ENCODE data around the gene COL6A1. TPM values are rescaled to one million over a fixed set of nuclear protein-coding genes. Genes with fewer than 3 reads are reported as not detected.

Gene COL6A1
- polyA plus RNA-seq, 1 donor = 377 TPM

GRCh38 chr21:46048926-46049889 lies 67.6 kb downstream of the COL6A1 start:
- peak; percentile 99 for DNase-seq (ENCODE audit: low read depth)

DNA sequence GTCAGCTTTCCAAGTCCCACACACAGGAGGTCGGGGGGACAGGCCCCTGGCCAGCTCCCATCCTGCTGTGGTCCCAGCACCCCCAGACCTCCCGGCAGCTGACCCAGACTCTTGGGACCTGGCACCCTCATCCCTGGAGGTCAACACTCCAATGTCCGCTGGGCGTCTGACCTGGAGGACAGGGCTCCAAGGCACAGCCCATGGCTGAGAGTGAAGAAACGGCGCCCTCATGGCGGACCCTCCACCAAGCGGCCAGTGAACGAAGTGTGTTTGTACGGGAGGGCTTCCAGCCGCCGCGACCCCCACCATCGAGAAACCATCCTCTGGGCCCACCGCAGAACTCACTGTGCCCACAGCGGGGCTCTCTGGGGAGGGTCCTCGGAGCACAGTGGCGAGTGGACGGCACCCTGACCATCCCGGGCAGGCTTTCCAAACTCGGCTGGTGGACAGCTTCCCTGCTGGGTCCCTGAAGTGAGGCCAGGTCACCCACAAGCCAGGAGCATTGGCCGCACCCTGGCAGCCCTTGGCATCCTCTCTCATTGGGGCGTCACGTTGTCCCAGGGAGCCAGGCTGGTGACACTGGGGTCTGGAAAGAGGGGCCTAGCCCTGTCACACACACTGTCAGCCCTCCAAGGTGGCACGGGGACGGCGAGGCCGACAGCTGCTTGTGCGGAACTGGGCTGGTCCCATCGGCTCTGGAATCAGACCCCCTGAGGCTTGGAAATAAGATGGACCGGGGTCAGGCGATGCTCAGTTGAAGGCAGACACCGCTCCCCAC lies 68.5 kb downstream of the COL6A1 start:
- DNase-seq (ENCODE audit: low read depth) = no peak

DNA sequence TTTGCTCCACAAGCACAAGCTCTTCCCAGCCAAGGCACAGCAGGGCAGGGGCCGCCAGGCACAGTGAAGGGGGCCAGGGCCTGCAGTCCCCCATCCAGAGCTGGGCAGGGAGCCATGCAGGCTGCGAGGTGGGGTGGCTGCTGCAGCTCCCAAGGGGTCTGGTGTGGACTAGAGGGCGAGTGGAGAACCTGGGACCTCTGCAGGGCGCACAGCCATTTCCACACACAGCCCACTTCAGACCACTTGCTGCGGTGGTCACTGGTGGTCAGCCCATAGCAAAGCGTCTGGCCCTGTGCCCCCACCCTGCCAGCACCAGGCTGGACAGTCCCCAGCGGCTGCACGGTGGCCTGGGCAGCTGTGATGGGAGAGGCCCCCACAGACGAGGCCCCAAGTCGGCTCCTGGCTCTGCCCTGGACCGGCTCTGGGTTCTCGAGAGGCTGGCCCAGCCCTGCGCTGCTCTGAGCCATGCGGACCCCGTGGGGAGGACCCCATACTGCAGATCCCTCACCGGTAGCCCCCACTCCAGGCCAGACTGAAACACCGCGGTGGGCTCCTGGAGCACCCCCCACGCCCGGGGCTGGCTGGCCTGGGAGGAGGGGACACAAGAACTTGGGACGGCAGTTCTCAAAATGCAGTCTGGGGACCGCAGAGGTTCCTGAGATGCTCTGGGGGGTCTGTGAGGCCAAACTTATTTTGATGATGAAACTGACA lies 69.3 kb downstream of the COL6A1 start:
- DNase-seq (ENCODE audit: low read depth) = no peak

DNA sequence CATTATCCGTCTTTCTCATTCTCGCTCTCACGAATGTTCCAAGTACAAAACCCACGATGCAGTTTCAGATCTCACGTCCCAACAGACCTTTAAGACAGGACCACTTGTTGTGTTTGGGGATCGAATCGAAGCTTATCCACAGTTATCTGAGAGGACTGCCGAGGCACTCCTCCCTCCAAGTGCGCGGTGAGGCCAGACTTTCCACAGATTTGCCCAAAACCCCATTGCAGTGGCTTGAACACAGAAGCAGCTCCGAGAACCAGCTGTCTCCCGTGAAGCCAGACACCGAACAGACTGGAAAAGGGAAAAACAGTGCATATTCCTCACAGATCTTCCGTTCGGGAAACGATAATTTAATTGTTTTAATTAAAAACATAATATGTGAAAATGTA lies 69.8 kb downstream of the COL6A1 start:
- no peak for DNase-seq (ENCODE audit: low read depth)

DNA sequence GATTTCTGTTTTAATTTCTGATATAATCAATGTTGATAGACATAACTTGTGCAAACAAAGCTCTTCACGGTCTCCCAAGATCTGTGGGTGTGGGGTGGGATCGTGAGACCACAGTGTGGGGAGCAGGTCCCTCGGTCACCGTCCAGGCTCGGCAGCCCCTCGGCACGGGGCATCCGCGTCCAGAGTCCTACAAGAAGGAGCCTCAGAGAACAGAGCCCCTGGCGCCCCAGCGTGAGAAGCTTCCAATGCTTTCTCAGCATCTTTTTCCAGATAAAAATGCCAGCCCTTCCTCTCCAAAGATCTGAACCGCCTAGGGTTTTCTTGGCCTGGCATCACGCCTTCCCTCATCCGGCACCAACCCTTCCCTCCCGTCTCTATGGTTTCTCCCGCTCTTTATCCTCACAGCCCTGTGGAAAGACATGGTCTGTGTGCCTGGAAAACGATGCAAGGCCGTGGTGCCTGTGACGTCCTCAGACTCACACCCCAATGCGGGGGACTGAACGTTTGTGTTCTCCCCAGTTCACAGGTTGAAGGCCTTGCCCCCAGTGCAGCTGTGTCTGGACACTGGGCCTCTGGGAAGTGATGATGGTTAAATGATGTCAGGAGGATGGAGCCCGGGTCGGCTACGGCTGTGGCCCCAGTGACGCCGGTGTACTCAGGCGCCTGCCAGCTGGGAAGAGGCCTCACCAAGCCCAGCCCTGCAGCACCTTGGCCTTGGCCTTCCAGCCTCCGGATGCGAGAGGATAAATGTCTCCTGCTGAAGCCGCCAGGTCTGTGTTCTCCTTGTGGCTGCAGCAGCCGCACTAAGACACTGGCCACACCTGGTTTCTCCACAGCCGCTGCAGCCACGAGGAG lies 70.5 kb downstream of the COL6A1 start:
- no peak for DNase-seq (ENCODE audit: low read depth)

GRCh38 chr21:46052703-46053651 lies 71.4 kb downstream of the COL6A1 start:
- no peak for DNase-seq (ENCODE audit: low read depth)

GRCh38 chr21:46054031-46054430 lies 72.5 kb downstream of the COL6A1 start:
- no peak for DNase-seq (ENCODE audit: low read depth)

DNA sequence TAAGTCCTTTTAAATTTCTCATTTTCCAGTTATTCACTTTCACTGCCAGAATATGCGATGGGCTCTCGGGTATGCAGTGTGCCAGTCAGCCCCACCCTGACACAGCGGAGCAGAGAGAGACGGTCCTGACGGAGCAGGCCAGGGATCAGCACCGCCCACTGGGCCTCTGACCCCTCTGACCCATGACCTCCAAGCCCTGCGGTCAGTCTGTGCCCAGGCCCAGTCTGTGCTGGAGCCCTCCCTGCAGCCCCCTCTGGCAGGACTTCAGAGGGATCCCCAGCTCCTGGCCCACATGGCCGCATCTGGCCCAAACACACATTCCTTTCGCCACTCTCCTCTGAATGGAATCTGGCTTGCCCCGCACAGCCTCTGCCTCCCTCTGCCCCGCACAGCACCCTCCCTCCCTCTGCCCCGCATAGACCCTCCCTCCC lies 72.9 kb downstream of the COL6A1 start:
- DNase-seq (ENCODE audit: low read depth) = no peak

Other genes with a start within 250 kb of the COL6A1 start
- gene COL6A2, start 116.3 kb downstream of the COL6A1 start, polyA plus RNA-seq (ENCODE audit: insufficient read length) = 533 TPM
- 1.5 TPM for gene FTCD, start 173.8 kb downstream of the COL6A1 start, polyA plus RNA-seq (ENCODE audit: insufficient read length)
- 8.7 TPM for gene SPATC1L, start 202.7 kb downstream of the COL6A1 start, polyA plus RNA-seq (ENCODE audit: insufficient read length)
- 32.0 TPM for gene LSS, start 247.0 kb downstream of the COL6A1 start, polyA plus RNA-seq (ENCODE audit: insufficient read length)

Data from forelimb muscle (tissue), 1 donor.